Omental fat pad (tissue), 4 donors: ENCODE data around the gene GHRH. TPM values are rescaled to one million over a fixed set of nuclear protein-coding genes. Genes with fewer than 3 reads are reported as not detected.

Experiments used
- ATAC-seq: fragments of 150-250 bp; one replicate; pipeline ENCODE4 v1.9.1; 2016; ENCODE audit warnings: mild to moderate bottlenecking, moderate library complexity; ENCODE audit not compliant: low FRiP score
- DNase-seq: peaks from one replicate; pipeline ENCODE4 v3.0.0-alpha.2; 2019; ENCODE audit warnings: low spot score
- CTCF ChIP-seq, 3 donors: fragments of 450-650 bp; IDR thresholded peaks; one replicate each; pipeline ENCODE4 v1.5.1; 2016 to 2017; ENCODE audit warnings: antibody characterized with exemption in 3 of 3, mild to moderate bottlenecking in 3 of 3, moderate library complexity in 2 of 3
- total RNA-seq, 4 donors: library from RNA; depleted of rRNA; stranded (reverse); fragments of >200 nt; gene quantifications; one replicate each; pipeline ENCODE4 v1.1.0, GENCODE V29; 2016

The GHRH gene
- total RNA-seq, 4 donors from 2014 or later: not detected

GRCh38 chr20:37234254-37234581 is 27.4 kb downstream of the GHRH start:
- DNase-seq (no peak), ATAC-seq (no peak)
- TF ChIP-seq CTCF (IDR thresholded peaks at IDR 0.05): no peak

DNA sequence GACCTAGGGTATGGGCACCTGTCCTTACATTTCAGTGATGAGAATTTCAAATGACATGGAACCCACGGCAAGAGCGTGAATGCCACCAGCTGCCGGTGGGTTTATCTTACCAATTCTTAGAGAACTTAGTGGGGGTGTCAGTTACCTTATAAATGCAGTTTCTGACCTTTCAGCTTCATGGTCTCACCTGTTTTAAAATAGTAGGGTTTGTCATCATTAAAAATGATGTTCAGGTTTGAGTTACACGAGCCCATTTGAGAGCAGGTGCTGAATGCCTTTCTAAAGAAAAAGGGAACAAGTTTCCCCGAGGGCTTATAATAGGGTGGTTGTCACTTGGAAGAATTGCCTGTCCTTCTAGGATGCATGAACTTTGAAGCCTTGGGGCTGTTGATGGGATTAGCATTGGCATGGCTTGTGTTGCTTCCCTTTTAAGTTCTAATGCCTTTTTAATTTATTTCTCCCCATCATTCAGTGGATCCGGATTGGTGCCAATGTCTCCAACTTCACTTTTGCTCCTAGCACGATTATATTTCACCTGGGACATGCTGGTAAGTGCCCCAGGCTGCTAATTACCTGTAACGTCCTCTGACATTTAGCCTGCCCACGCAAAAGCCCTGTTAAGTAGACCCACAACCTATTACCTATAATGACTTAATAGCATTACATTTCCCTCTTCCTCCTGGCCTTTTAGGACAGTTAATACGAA is 27.9 kb downstream of the GHRH start:
- no peak for ATAC-seq
- TF ChIP-seq CTCF (IDR thresholded peaks at IDR 0.05): no peak
- no peak for DNase-seq

GRCh38 chr20:37231947-37232630 is 29.5 kb downstream of the GHRH start:
- DNase-seq: no peak
- no peak for TF ChIP-seq CTCF (IDR thresholded peaks at IDR 0.05)
- no peak for ATAC-seq

DNA sequence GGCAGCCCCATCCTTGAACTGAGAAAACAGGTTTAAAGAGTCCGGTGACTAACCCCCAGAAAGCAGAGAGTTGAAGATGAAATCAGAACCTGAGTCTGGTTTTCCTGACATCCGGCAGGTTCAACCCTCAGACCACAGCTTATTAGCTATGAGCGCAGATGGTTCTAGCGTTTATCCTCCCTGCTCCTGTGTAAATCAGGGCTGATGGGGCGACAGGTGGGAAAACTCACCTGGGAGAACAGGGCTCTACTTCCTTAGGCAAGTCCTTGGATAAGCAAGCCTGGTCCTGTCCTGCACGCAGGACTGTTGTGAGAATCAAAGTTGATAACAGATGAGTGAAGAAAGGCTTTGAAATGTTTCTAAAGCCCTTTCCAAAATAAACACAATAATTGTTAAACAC is 31.4 kb downstream of the GHRH start:
- no peak for TF ChIP-seq CTCF (IDR thresholded peaks at IDR 0.05)
- DNase-seq (no peak), ATAC-seq (no peak)

GRCh38 chr20:37229357-37229756 is 32.3 kb downstream of the GHRH start:
- ATAC-seq: no peak

GRCh38 chr20:37228656-37229055 is 33.0 kb downstream of the GHRH start:
- ATAC-seq: no peak
- DNase-seq: no peak

More at GRCh38 chr20:37229357-37229756, 32.3 kb downstream of the GHRH start:
- DNase-seq: no peak
- TF ChIP-seq CTCF (IDR thresholded peaks at IDR 0.05): no peak

More at GRCh38 chr20:37228656-37229055, 33.0 kb downstream of the GHRH start:
- TF ChIP-seq CTCF (IDR thresholded peaks at IDR 0.05): no peak
